ENCODE data around the gene FBRSL1. TPM values are rescaled to one million over a fixed set of nuclear protein-coding genes. Genes with fewer than 3 reads are reported as not detected.
A peak's percentile ranks its signal among the peaks of the same experiment; 100 is the strongest.
"Not testable (repeated sequence)": the region's sequence is repeated elsewhere in the genome, so short reads cannot be mapped to it uniquely, and the experiment has no call there.

FBRSL1 gene
- 10 to 100 TPM; 14.4 to 28.1 (median 18.5) TPM for total RNA-seq

GRCh38 chr12:132489602-132490266 is at the start of gene FBRSL1:
Gene FBRSL1 (plus strand): TSS chr12:132490151.
- Histone ChIP-seq H3K9me3 (no peaks in the 10 kb centered on the region), H3K36me3 (peaks cover 0 to 8% (median 0%) of the 10 kb centered on the region in 4 donors), H3K27me3 (no peaks in the 10 kb centered on the region), H3K4me3 (peak within 1 kb of the TSS; percentile 87 to 95 (median 91)), H3K27ac (replicated peaks in 1 of 4) (peak within 1 kb of the TSS; percentile 78 to 84 (median 82)), H3K4me1 (peaks cover 40 to 60% (median 53%) of the 10 kb centered on the region in 4 donors)
- intact Hi-C loops (cut with DNase I), result loop anchor here (10.0 kb wide), 2 partner anchors 345 to 405 kb away; partner anchors contain the start of genes DDX51 and NOC4L
- 0% methylated on average over 2 of the region's 96 CpGs for WGBS
- peak; percentile 97 for DNase-seq (ENCODE audit: extremely low spot score)
- TF ChIP-seq, protein P1, sequence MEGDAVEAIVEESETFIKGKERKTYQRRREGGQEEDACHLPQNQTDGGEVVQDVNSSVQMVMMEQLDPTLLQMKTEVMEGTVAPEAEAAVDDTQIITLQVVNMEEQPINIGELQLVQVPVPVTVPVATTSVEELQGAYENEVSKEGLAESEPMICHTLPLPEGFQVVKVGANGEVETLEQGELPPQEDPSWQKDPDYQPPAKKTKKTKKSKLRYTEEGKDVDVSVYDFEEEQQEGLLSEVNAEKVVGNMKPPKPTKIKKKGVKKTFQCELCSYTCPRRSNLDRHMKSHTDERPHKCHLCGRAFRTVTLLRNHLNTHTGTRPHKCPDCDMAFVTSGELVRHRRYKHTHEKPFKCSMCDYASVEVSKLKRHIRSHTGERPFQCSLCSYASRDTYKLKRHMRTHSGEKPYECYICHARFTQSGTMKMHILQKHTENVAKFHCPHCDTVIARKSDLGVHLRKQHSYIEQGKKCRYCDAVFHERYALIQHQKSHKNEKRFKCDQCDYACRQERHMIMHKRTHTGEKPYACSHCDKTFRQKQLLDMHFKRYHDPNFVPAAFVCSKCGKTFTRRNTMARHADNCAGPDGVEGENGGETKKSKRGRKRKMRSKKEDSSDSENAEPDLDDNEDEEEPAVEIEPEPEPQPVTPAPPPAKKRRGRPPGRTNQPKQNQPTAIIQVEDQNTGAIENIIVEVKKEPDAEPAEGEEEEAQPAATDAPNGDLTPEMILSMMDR (IDR thresholded peaks at IDR 0.05), result no peak
- TF ChIP-seq POLR2A (IDR thresholded peaks at IDR 0.05; ENCODE audit: low read depth) (no peak), POLR2AphosphoS5 (IDR thresholded peaks at IDR 0.05) (peak; percentile 68 to 83), EP300 (IDR thresholded peaks at IDR 0.05) (no peak)

- H3K9me3 ChIP-seq; intact Hi-C loops (cut with DNase I); H3K27ac ChIP-seq (replicated peaks in 1 of 4); H3K4me3 ChIP-seq; DNase-seq (ENCODE audit: extremely low spot score); H3K36me3 ChIP-seq: not testable (repeated sequence)
- Histone ChIP-seq H3K27me3 (peaks cover 0 to 47% (median 0%) of the 10 kb centered on the region in 4 donors), H3K4me1 (peaks cover 0 to 11% (median 0%) of the 10 kb centered on the region in 4 donors)
- 89% methylated on average over 9 of the region's 13 CpGs for WGBS
Measured at GRCh38 chr12:132440420-132440819, 49.5 kb upstream of the FBRSL1 start.

DNA sequence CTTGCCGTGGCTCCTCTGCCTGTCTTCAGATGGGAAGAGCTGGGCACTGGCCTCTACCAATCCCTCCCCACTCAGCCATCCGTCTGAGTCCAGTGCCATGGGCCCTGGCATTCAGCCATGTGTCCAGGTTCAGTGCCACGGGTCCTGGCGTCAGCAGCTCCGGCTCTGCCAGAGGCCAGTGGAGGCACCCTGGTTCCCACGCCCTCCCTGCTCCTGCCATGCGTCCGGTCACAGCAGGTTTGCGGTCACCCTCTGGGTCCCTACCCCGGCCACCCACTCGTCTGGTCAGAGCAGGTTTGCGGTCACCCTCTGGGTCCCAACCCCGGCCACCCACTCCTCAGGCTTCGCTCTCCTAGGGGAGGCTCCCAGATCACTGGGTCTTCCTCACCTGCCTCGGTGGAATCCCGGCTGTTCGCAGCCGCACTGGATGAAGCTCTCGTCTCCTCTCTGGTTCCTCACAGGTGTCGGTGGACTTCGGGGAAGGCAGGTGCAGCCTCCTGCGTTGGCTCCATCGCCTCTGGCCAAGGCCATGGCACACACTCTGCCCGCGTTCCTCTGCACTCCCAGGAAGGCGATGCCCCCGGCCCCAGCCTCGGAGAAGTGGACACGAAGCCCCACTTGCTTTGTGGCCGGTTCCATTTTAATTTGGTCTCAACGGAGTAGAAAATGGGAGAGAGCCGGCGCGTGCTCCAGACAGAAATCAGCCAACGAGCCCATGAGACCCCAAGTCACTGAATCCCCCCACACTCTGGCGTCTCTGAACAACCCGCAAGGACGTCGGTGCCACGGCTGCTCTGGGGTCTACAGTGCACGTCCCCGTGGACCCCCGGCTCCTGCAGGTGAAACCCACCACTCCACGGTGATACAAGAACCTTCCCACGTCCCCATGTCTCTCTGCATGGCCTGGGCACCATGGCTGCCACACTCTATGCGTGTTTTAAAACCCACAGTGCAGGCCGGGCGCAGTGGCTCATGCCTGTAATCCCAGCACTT is 47.8 kb upstream of the FBRSL1 start:
- Histone ChIP-seq H3K36me3 (no peaks in the 10 kb centered on the region), H3K27ac (replicated peaks in 1 of 4) (no peak overlapping the region), H3K4me3 (no peak overlapping the region), H3K27me3 (peaks cover 0 to 49% (median 0%) of the 10 kb centered on the region in 4 donors), H3K4me1 (peaks cover 0 to 11% (median 0%) of the 10 kb centered on the region in 4 donors), H3K9me3 (no peaks in the 10 kb centered on the region)
- TF ChIP-seq POLR2A (IDR thresholded peaks at IDR 0.05; ENCODE audit: low read depth) (no peak), POLR2AphosphoS5 (IDR thresholded peaks at IDR 0.05) (no peak)
- 93% methylated on average over 28 of the region's 48 CpGs for WGBS
- intact Hi-C loops (cut with DNase I), result no loop called here
- no peak for DNase-seq (ENCODE audit: extremely low spot score)

DNA sequence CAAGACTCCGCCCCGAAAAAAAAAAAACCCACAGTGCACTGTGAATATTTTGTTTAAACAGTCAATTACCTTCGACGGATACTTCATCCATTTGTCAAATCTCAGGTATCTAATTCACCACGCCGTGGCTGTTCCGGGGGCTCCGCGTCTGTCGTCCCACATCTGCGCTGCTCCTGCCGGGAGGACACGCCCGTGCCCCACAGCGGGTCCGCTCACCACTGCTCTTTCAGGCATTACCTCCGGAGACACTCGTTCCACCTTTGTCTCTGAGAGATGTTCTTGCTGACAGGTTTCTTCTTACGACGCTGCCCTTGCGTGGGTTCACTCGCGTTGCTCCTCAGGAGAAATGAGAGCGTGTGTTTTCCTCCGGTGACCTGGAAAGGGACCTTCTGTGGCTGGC is 46.9 kb upstream of the FBRSL1 start:
- intact Hi-C loops (cut with DNase I), result no loop called here
- Histone ChIP-seq H3K36me3 (no peaks in the 10 kb centered on the region), H3K27me3 (peaks cover 0 to 48% (median 0%) of the 10 kb centered on the region in 4 donors), H3K4me1 (peaks cover 0 to 3% (median 0%) of the 10 kb centered on the region in 4 donors), H3K9me3 (no peaks in the 10 kb centered on the region), H3K4me3 (no peak overlapping the region), H3K27ac (replicated peaks in 1 of 4) (no peak overlapping the region)
- TF ChIP-seq, protein P1 (IDR thresholded peaks at IDR 0.05), result no peak
- TF ChIP-seq POLR2A (IDR thresholded peaks at IDR 0.05; ENCODE audit: low read depth) (no peak), POLR2AphosphoS5 (IDR thresholded peaks at IDR 0.05) (no peak), EP300 (IDR thresholded peaks at IDR 0.05) (no peak)
- no peak for DNase-seq (ENCODE audit: extremely low spot score)
- WGBS, result 97% methylated on average over 25 of the region's 25 CpGs

DNA sequence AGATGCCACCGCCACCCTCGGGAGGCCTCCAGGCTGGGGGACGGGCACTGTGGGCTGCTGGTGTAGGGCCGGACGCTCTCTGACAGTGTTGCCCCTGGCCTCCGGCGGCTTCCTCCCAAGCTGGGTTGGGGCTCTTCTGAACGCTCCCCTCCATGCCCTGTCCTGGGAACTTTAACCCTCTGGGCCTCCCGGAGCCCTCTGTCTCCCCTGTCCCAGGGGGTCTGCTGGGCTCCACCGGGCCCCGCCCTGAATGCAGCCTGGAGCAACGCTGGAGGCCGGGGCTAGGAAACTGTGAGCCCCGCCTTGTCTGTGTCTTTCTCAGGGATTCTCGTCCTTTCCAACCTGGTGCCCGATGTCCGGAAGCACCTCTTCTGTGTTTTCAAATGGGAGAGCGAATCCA is 45.7 kb upstream of the FBRSL1 start:
- no peaks in the 10 kb centered on the region for H3K9me3 ChIP-seq
- no peak for DNase-seq (ENCODE audit: extremely low spot score)
- H3K27me3 ChIP-seq, result peaks cover 0 to 40% (median 0%) of the 10 kb centered on the region in 4 donors
- TF ChIP-seq EP300 (IDR thresholded peaks at IDR 0.05) (no peak), POLR2A (IDR thresholded peaks at IDR 0.05; ENCODE audit: low read depth) (no peak), POLR2AphosphoS5 (IDR thresholded peaks at IDR 0.05) (no peak)
- TF ChIP-seq, protein P1 (IDR thresholded peaks at IDR 0.05), result no peak
- H3K4me1 ChIP-seq, result no peaks in the 10 kb centered on the region
- H3K27ac ChIP-seq (replicated peaks in 1 of 4), result no peak overlapping the region
- no peaks in the 10 kb centered on the region for H3K36me3 ChIP-seq
- H3K4me3 ChIP-seq, result no peak overlapping the region
- WGBS, result 80% methylated on average over 11 of the region's 18 CpGs
- intact Hi-C loops (cut with DNase I), result no loop called here

Measured in esophagus muscularis mucosa (tissue), 4 donors.